Measurements from ENCODE around the gene MARK3.

MARK3 gene

DNA sequence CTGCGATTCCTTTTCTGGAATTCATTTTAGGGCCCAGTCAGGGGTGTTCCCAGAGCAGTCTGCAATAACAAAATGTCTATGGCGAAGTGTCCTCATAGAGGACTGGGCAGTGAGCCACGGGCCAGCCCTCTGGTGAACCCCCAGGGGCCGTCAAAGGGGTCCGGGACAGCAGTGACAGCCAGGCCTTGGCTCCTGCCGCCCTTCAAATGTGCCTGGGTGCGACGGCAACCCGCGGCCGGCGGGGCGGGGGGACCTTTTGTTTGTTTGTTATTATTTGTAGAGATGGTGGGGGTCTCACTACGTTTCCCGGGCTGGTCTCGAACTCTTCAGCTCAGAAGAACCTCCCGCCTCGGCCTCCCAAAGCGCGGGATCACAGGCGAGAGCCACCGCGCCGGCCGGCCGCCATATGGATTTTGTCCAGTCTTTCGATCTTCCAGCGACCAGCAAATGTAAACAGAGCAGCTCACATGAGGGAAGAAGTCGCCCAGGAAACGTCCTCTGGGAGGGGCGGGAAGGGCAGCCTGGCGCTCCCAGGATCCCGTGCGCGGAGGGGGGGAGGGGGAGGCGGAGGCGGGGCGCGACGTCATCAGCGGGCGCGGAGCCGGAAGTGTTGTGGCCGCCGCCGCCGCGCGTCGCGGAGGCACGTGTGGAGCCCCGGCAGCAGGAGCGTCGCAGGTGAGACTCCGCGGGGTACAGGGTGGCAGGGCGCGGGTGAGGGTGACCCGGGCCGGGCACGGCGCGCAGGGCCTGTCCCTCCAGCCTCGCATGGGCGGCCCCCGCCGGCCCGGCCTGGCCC, 143.6 kb downstream of the MARK3 start, which contains the start of gene TRMT61A:
TSS of gene TRMT61A (plus strand) at position 610 of the 796 bp plus-strand sequence. CDS start 783 bp downstream, outside the sequence.
- peak; percentile 74 for DNase-seq

DNA sequence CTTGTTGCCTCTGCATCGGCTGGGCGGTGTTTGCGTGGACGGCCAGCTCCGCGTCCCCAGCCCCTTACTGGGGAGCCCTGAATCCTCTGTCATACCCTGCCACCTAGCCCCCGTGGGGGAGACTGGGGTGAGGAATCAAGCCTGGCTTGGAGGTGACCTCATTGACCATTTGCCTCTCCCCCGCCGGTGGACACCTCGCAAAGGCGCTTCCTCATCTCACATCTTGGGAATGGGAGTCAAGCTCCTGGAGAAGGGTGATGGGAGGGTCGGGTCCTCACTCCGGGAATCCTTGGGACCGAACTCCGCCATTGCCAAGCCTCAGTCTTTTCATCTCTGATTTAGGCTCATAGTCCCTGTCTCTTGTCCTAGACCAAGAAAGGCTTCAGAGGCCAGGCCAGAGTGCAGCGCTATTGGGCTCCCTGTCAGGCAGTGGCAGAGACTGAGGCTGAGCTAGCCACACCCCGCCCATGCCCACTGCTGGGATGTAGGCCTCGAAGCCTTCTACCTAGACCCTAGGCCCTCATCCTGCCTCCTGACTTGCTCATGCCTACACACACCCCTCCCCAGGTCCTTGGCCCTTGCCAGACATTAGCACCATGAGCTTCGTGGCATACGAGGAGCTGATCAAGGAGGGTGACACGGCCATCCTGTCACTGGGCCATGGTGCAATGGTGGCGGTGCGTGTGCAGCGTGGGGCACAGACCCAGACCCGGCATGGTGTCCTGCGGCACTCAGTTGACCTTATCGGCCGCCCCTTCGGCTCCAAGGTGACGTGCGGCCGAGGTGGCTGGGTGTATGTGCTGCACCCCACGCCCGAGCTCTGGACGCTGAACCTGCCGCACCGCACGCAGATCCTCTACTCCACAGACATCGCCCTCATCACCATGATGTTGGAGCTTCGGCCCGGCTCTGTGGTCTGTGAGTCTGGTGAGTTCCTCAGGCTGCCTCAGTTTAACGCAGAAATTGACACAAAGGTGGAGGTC, 144.5 kb downstream of the MARK3 start:
- DNase-seq: no peak

DNA sequence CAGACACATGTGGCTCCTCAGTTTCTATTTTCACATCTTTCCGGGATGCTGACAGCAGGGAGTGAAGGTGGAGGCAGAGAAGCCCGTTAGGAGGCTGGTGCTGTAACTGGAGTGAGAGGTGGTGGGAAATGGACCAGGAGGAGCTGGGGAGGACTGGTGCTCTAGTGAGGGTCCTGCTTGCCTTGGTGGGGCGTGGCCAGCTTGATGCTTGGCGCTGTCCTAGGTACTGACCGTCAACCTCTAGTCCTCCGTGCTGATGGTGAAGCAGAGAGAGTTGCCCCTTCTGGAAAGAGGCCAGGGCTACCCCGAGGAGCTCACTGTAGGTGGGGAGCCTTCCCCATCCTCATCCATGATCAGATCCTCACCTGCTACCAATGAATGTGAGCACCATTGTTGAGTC, 145.2 kb downstream of the MARK3 start:
- no peak for DNase-seq

DNA sequence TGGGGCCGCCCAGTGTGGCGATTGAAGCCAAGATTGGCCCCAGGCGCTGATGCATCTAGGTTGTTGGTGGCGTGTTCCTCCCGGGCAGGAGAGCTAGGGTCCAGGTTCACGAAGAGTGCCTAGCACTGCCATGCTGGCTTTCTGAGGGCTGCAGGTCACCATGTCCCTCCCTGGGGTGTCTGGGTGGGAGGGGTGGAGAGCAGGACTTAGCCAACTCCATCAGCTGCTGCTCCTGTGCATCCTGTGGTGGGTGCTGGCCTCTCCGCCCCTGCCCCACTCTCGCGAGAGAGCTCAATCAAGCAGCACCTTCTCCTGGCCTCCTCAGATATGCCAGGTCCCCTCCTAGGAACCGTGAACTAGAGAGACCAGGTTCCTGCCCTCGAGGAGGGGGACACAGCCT, 145.6 kb downstream of the MARK3 start:
- no peak for DNase-seq

DNA sequence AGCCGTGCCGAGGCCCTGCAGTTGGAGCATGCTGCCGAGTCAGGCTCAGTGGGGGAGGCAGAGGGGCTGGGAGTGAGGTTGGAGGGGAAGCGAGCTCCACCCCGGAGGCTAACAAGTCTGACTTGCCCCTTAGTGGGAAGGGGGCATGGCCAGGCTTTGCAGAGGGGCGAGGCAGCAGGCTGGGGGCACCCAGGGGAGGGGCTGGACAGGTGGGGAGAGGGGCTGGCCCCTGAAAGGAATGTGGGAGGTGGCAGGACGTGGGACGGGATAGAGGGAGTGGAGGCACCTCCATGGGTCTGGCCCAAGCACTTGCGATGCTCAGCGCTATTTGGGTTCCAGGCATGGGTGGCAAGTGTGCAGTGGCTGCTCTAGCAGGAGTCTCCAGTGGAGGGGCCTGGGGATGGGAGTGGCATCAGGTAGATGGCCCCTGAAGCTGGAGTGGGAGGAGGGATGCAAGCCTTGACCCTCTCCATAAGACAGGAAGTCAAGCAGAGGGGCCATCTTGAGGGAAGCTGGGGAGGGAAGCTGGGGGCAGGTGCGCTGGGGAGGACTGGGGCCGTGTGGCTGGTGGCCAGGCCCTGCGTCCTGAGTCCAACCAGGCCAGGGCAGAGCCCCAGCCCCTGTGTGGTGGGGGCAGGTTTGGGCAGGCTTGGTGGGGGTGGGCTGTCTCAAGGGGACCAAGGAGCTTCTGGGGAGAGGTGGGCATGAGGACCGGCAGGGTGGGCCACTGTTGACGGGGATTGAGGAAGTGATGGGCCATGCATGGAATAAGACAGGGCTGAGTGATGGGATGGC, 146.4 kb downstream of the MARK3 start:
- DNase-seq: no peak

DNA sequence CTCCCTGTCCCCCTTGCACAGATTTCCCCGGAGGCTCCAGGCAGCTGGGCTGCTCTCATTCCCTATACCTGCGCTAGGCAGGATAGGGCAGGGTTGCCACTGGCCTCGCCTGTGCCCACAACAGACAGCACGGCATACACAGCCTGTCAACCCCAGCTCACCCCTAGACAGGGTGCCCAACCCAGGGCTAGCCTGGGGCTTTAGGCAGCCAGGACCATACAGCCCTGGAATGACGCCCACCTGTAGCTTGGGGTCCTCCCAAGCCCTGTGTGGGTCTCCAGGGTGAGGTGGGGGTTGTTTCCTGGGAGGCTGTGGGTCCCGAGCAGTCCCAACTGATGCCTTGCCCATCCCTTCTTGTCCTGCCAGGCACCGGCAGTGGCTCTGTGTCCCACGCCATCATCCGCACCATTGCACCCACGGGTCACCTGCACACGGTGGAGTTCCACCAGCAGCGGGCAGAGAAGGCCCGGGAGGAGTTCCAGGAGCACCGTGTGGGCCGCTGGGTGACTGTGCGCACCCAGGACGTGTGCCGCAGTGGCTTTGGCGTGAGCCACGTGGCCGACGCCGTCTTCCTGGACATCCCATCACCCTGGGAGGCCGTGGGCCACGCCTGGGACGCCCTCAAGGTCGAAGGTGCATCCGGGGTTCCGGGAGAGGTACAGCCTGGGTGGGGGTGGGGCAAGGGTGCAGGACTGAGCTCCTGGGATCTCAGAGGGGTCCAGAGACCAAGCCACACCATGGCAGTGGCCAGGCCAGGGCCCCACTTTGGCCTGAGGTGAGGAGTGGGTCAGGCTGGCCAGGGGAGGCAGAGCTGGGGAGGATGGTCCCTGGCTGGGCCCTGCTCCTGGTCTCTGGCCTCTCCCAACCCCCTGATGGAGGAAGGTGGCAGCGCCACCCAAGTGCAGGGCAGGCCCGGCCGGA, 147.3 kb downstream of the MARK3 start:
- no peak for DNase-seq

DNA sequence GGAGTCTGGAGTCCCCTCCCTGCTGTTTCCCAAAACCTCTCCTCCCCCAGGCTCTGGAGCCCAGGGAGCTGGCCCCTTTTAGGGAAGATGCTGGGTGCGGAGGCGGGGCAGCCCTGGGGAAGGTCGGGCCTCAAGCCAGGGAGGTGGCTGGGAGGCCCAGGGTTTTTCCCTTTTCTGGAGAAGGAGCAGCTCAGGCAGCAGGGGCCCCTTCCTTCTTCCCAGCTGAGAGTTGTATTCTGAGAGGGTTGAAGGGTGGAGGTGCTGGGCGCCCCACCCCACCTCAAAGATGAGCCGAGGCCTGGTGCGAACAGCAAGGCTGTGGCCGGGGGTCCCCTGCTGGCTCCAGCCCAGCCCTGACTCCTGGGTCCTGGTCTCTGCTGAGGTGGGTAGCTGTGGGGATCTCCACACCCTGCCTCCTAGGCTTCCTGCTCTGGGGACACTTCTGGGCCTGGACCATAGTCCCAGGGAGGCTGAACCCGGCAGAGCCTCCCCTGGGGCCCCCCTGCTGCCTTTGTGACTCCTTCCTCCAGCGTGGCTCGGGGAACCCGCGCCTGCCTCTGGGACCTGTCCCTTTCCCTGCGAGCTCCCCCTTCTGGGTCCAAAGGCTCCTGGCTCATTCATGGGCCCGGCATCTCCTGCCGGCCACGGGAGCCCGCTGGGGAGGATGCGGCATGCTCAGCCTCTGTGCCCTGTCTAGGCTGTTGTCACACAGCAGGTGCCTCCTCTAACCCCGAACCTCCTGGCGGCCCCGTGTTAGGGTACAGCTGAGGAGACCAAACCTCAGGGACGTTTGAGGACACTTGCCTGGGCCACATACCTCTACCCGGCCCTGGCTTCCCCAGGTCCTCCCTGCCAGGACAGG, 148.2 kb downstream of the MARK3 start:
- no peak for DNase-seq

DNA sequence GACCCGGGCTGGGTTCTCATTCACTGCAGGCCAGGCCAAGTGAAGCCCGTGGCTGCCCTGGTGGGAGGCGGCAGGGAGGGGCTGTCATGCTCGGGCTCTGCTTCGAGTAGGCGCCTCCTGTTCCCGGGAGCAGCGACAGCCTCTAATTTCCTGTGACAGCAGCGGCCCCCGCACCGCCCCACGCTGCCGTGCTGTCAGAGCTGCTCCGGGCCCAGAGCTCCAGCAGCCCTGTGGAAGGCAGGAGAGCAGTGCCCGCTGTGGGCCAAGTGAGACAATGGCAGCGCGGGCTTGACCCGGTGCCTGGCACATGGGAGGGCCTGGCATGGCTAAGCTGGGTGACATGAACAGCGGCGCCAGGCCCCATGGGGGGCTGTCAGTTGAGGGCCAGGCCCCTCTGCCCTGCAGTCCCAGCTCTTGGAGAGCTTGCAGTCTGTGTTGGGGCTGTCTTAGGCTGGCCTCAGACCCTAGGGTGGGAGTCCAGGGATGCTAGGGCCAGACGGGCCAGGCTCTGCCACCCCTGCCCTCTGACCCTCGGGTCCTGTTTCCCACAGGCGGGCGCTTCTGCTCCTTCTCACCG, 148.9 kb downstream of the MARK3 start:
- DNase-seq: no peak

DNA sequence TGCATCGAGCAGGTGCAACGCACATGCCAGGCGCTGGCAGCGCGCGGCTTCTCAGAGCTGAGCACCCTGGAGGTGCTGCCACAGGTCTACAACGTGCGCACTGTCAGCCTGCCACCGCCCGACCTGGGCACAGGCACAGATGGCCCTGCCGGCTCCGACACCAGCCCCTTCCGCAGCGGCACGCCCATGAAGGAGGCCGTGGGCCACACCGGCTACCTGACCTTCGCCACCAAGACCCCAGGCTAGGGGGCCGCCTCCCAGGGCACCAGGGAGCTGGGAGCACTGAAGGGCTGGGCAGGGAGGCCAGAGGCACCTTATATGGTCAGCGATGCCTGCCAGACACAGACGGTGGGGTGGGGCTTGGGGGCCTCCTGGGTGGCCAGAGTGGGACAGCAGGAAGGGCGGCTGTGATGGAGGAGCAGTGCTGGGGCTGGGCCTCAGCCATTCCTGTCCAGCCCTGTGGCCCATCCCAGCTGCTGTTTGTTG, 149.4 kb downstream of the MARK3 start:
- no peak for DNase-seq

DNA sequence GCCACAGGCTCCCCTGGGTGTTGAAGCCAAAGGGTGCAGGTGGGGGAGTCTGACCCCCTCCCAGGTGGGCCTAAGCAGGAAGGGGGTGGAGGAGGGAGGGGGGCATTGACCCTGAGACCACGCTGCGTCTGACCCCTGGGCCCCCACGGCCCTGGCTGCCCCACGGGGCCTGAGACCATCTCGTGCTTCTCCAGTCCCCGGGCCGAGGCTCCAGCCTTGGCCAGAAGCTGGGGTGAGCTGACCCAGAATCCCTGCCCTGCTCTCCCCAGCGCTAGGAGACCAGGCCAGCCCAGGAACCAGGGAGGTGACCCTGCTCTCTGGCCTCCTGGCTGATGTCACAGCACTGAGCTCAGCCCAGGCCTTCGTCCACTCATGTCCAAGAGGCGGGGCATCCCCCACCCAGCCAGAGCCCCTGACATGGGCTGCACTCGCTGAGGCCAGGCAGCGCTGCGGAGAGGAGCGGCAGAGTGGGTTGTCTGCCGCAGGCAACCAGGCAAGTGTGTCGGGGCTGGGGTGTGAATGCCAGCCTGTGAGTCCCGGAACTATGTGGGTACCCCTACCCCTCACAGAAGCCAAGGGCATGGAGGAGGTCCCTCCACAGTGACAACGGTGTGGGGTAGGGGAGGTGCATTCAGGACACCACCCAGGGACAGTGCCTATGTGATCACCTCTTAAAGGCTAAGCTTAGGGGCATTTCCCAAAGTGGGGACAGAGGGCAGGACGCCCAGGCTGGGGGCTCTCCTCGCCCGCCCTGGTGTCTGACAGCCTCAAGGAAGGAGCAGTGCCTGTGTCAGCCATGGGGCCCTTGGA, 150.1 kb downstream of the MARK3 start:
- no peak for DNase-seq

DNA sequence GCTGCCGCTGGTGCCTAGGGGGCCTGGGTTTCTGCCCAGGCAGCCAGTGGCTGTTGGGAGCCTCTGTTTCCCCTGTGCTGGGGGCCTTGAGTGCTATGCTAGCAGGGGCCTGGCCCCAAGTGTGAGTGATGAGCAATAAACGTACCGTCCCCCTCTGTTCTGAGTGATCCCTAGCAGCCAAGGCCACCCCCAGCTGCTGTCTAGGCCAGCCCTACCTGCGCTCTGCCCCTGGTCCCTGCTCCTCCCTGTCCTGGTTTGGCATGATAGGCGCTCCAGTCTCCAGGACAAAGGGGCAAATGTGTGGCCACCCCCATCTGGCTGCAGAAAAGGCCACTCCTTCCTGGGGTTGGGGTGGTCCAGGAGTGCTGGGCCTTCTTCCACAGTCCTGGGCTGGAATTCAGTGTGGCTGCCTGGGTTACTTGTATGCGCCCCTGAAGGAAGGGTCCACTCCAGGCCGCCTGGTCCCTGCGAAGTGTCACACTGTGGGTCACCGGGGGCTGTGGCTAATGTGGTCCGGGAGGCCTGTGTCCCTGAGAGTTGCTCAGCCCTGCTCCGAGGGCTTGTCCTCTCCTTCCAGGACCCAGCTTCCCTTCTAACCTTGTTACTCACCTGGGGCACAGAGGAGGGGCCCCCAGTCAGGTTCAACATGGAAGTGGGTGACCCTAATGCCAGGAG, 150.8 kb downstream of the MARK3 start:
- DNase-seq: no peak

DNA sequence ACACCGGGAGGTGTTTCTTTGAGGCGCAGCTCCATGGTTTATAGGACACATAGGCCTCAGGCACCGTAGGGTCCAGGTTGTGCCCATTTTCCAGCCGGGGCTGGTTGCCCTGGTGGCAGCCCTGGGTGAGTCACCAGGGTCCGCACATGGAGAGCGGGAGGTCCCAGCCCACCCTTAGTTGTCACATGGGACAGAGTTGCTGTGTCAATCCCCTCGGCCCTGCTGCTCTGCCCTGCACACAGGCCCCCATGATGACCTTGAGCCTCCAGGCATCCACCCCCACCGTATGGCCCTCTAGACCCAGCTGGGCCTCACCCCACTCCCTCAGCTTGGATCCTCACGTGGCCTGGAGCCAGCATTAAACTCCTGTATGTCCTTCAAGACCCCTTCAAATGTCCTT, 151.5 kb downstream of the MARK3 start:
- no peak for DNase-seq

DNA sequence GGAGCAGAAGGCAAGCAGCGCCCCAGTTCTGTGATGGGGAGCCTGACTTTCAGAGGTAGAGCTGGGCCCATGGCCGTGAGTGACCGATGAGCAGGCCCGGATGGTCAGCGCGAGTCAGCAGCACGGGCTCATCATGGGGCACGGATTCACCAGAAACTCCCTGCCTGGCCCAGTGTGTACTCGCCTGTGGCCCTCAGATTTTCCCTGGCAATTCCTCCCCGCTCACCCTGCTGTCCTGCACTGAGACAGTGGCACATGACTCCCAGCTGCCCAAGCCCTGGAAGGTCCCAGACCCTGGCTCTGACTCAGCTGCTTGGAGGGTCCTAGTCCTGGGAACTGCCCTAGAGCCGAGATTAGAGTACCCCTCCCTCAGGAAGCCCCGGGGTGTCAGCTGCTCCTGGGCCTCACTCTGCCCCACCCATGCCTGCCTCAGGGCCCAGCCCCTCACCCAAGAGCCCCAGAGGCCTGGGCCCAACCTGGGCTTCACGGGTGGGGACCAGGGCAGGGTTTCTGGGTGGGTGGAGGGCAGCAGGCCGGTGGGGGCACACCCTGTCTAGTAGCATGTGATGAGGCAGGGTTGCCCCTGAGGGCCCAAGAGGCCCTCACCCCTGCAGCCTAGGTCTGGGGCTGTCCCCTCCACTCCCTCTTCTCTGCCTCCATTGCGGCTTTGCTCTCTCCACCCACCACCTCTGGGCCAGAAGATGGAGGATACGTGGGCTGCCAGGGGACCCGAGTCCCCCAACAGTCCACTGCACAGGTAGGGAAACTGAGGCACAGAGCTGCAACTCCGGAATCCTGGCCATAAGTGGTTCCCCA, 152.2 kb downstream of the MARK3 start:
- no peak for DNase-seq

DNA sequence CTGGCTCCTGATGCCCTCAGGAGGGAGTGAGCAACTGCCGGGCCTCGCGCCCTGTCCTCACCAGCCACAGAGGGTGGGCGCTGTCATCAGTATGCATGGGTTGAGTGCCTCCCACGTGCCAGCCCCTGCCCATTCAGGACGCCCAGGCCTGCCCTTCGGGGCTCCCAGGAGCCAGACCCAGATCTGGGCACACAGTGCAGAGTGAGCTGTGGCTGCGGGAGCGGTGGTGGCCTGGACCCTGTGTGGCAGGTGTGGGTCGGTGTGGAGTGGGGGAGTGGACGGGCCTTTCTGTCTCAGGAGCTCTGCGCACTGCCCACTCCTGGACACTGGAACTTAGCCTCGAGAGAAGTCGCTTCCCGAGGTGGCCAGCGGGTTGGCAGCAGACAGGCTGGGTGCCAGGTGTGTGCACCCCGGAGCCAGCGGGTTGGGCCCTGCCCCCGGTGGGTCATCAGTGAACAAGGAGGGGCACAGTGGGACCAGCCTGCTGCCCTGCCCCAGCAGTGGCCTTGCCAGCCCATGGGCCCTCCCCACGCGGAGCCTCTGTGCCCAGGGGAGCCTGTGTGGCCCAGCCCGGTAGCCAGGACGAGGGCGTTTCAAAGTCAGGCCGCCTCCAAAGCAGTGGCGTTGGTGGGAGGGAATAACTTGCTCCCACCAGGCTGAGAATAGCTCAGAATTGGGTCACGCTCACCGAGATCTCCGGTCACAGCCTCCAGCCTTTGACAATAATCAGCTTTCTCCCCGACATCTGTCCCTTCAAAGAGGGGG, 153.3 kb downstream of the MARK3 start:
- DNase-seq: no peak

DNA sequence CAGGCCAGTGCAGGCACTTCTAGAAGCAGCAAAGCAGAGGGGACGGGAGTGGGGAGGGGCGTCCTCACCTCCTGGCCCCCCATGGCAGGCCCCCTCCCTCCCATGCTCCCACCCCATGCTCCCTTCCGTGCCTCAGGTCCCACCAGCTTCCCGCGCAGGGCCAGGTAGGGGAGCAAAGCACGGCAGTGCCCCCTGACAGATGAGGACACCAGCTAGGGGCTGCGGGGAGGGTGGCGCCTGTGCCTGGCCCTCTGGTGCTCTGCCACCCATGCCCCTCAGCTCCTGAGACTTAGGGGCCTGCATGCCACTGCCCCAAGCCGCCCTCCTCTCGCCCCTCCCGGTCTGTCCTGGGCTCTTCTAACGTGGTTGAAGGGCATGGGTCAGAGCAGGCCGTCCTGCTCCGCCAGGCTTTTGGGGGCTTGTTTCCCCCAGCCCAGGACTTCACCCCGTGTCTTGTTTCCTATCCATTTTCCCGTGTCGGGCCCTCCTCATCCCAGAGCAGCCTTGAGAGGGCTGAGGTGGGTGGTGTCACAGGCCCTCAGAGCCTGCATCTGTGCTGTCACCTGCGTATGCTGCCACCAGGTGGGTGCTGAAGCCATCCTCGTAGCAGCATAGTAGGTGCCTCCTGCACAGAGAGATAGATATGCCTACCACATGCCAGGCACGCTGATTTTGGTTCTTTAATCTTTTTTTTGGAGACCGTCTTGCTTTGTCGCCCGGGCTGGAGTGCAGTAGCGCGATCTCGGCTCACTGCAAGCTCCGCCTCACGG, 154.0 kb downstream of the MARK3 start:
- no peak for DNase-seq

Data from T1000 (cell line).